Endothelial cell of umbilical vein (primary cell): ENCODE measurements around the gene MDGA2. TPM values are rescaled to one million over a fixed set of nuclear protein-coding genes. Genes with fewer than 3 reads are reported as not detected.

ENCODE experiments used
- BruUV-seq: library from RNA; stranded (reverse); fragments of 400-500 nt; replicated peaks from 2 replicates; lab custom pipeline; 2021; lab: Mats Ljungman, UMichigan
- CTCF ChIA-PET: fragments of 300-600, 350-600 bp; sonication (Branson Sonifier 250); formaldehyde crosslinking; loops from one replicate; lab custom pipeline; 2021; ENCODE audit warnings: antibody characterized with exemption, inconsistent platforms; lab: Charles Lee
- POLR2A ChIA-PET: fragments of 300-600, 350-600 bp; sonication (Branson Sonifier 250); formaldehyde crosslinking; loops from one replicate; lab custom pipeline; 2021; ENCODE audit warnings: antibody characterized with exemption, inconsistent platforms; lab: Charles Lee
- DNase-seq: peaks from one replicate; pipeline ENCODE4 v3.0.0-alpha.2; 2011; ENCODE audit warnings: low read depth, low spot score
- FAIRE-seq: peaks from 2 replicates; lab custom pipeline; 2011; peaks lifted over from hg19 to GRCh38; lab: Jason Lieb, UNC
- H2AFZ ChIP-seq: 2 replicates; pipeline ENCODE4 v1.6.0; 2012; ENCODE audit warnings: low read depth, low read length, control low read depth, inconsistent platforms
- H3K27ac ChIP-seq: 2 replicates; pipeline ENCODE4 v1.5.1; 2011; ENCODE audit warnings: low read depth, mild to moderate bottlenecking, control low read depth, low read length, moderate library complexity; ENCODE audit not compliant: insufficient read depth
- H3K27me3 ChIP-seq, 2 experiments: 2 replicates each; pipeline versions ENCODE4 v1.6.0 to v1.6.1; 2011; ENCODE audit warnings: low read length in 2 of 2, mixed read lengths in 1 of 2; ENCODE audit not compliant: control insufficient read depth in 2 of 2, insufficient read depth in 2 of 2
- H3K36me3 ChIP-seq, 2 experiments: 2 replicates in 1 of 2; 3 replicates in 1 of 2; pipeline ENCODE4 v1.5.1; 2011; ENCODE audit warnings: low read length in 2 of 2, mild to moderate bottlenecking in 1 of 2, moderate library complexity in 1 of 2; ENCODE audit not compliant: control insufficient read depth in 2 of 2, insufficient read depth in 2 of 2; ENCODE audit errors: extremely low read depth in 1 of 2
- H3K4me1 ChIP-seq: 3 replicates; pipeline ENCODE4 v1.5.1; 2011; ENCODE audit warnings: mild to moderate bottlenecking, low read length; ENCODE audit not compliant: control insufficient read depth, insufficient read depth; ENCODE audit errors: extremely low read depth
- H3K4me2 ChIP-seq: 2 replicates; pipeline ENCODE4 v1.6.1; 2011; ENCODE audit warnings: low read length, control low read depth, mixed read lengths; ENCODE audit not compliant: insufficient read depth
- H3K4me3 ChIP-seq, 3 experiments: fragments of 200-600 bp in 1 of 3; sonication (generic), shearing (Covaris generic) in 1 of 3; replicated peaks in 1 of 3; 2 replicates each; pipeline ENCODE4 v1.5.1; 2011 to 2016; ENCODE audit warnings: control low read depth in 3 of 3, low read length in 3 of 3, mild to moderate bottlenecking in 2 of 3, inconsistent platforms in 1 of 3, low read depth in 1 of 3, moderate library complexity in 1 of 3; ENCODE audit not compliant: insufficient read depth in 1 of 3
- H3K79me2 ChIP-seq: 2 replicates; pipeline ENCODE4 v1.6.0; 2012; ENCODE audit warnings: low read length, inconsistent platforms; ENCODE audit not compliant: control insufficient read depth, insufficient read depth
- H3K9ac ChIP-seq: replicated peaks from 2 replicates; pipeline ENCODE3; 2011; ENCODE audit warnings: low read length, control low read depth; ENCODE audit not compliant: insufficient read depth; ENCODE audit errors: extremely low read depth
- H3K9me1 ChIP-seq: replicated peaks from 3 replicates; pipeline ENCODE4 v1.6.0; 2011; ENCODE audit warnings: mild to moderate bottlenecking, low read length; ENCODE audit not compliant: control insufficient read depth, insufficient read depth; ENCODE audit errors: extremely low read depth
- H3K9me3 ChIP-seq: replicated peaks from 2 replicates; pipeline ENCODE4 v1.5.1; 2012; ENCODE audit warnings: low read length, inconsistent platforms; ENCODE audit not compliant: control insufficient read depth, insufficient read depth
- H4K20me1 ChIP-seq: replicated peaks from 2 replicates; pipeline ENCODE3; 2011; ENCODE audit warnings: mild to moderate bottlenecking, low read length; ENCODE audit not compliant: control insufficient read depth, insufficient read depth; ENCODE audit errors: extremely low read depth
- CTCF ChIP-seq, 2 donors: IDR thresholded peaks; 1 replicate in 1 of 2; 2 replicates in 1 of 2; pipeline ENCODE4 v1.5.1; 2011; ENCODE audit warnings: low read length in 2 of 2, mild to moderate bottlenecking in 2 of 2, moderate library complexity in 2 of 2, control low read depth in 1 of 2, inconsistent platforms in 1 of 2, low read depth in 1 of 2; ENCODE audit not compliant: insufficient read depth in 1 of 2; ENCODE audit errors: extremely low read depth in 1 of 2
- EZH2 ChIP-seq: IDR thresholded peaks from 2 replicates; pipeline ENCODE4 v1.6.1; 2012; ENCODE audit warnings: borderline replicate concordance, low read depth, mild to moderate bottlenecking, moderate library complexity, low read length, inconsistent platforms; ENCODE audit not compliant: severe bottlenecking
- FOS ChIP-seq: IDR thresholded peaks from 2 replicates; pipeline ENCODE4 v1.6.1; 2011; ENCODE audit warnings: mild to moderate bottlenecking, low read length, moderate library complexity, borderline replicate concordance; ENCODE audit not compliant: insufficient read depth
- GATA2 ChIP-seq: IDR thresholded peaks from 2 replicates; pipeline ENCODE4 v1.7.0; 2011; ENCODE audit warnings: low read depth, mild to moderate bottlenecking, moderate library complexity, mixed read lengths, low read length; ENCODE audit not compliant: insufficient read length, insufficient read depth
- JUN ChIP-seq: IDR thresholded peaks from 2 replicates; pipeline ENCODE4 v1.6.1; 2011; ENCODE audit warnings: borderline replicate concordance, low read depth; ENCODE audit not compliant: insufficient read length, insufficient read depth
- MAX ChIP-seq: IDR thresholded peaks from 2 replicates; pipeline ENCODE4 v1.6.1; 2011; ENCODE audit not compliant: insufficient read depth, insufficient read length
- MYC ChIP-seq: IDR thresholded peaks from one replicate; pipeline ENCODE4 v1.6.1; 2011; ENCODE audit warnings: mild to moderate bottlenecking, low read depth, low read length
- POLR2A ChIP-seq: IDR thresholded peaks from 2 replicates; pipeline ENCODE4 v1.6.1; 2012; ENCODE audit warnings: low read depth, mild to moderate bottlenecking, control low read depth, low read length
- POLR2AphosphoS5 ChIP-seq: IDR thresholded peaks from 2 replicates; pipeline ENCODE4 v1.6.1; 2012; ENCODE audit warnings: low read depth, mild to moderate bottlenecking, control low read depth, low read length, moderate library complexity; ENCODE audit not compliant: insufficient read depth
- dilution Hi-C: fragments of 300-500 bp; cut with MboI; formaldehyde crosslinking; loops from one replicate; pipeline ENCODE4 v1.15.0; 2019; ENCODE audit warnings: low sequenced_read_pairs; ENCODE audit not compliant: extremely low pct_ligation_motif_present
- intact Hi-C: fragments of 100-400 bp; cut with micrococcal nuclease; formaldehyde crosslinking; loops from one replicate; pipeline ENCODE4 v1.10.0; 2022
- polyA plus RNA-seq, 4 experiments: library from polyadenylated mRNA; depleted of rRNA in 3 of 4; stranded (reverse) in 3 of 4; unstranded in 1 of 4; fragments of >200 nt; gene quantifications; 2 replicates each; pipeline versions ENCODE4 v1.2.1 to v1.2.3, GENCODE V29; 2011 to 2012; ENCODE audit warnings: missing spikeins in 1 of 4
- total RNA-seq: library from RNA; stranded (reverse); gene quantifications from 2 replicates; pipeline ENCODE4 v1.2.3, GENCODE V29; 2021

The MDGA2 gene
- total and polyA plus RNA-seq, 2 donors (not counting 3 experiments of a cell fraction or from before 2014, with no cell fraction given) = not detected

GRCh38 chr14:47022721-47023120, 652.7 kb downstream of the MDGA2 start:
- Histone ChIP-seq H3K9me1 (no peaks in the 10 kb centered on the region), H3K4me2 (no peak overlapping the region), H3K27ac (no peak overlapping the region), H3K36me3 (no peaks in the 10 kb centered on the region), H3K4me3 (no peak overlapping the region), H3K4me1 (no peaks in the 10 kb centered on the region), H3K9ac (no peak overlapping the region), H3K27me3 (no peaks in the 10 kb centered on the region), H2AFZ (no peak overlapping the region), H3K79me2 (no peaks in the 10 kb centered on the region), H4K20me1 (no peaks in the 10 kb centered on the region), H3K9me3 (no peaks in the 10 kb centered on the region)
- no peak for TF ChIP-seq POLR2A
- TF ChIP-seq JUN = no peak
- no peak for TF ChIP-seq FOS
- no peak for TF ChIP-seq POLR2AphosphoS5
- TF ChIP-seq EZH2 = no peak
- no peak for TF ChIP-seq MYC
- no peak for TF ChIP-seq MAX
- no peak for TF ChIP-seq GATA2
- no peak for TF ChIP-seq CTCF (IDR thresholded peaks at IDR 0.05; ENCODE audit: extremely low read depth in 1 of 2, insufficient read depth in 1 of 2, low read depth in 1 of 2, low read length in 2 of 2)
- no peak for DNase-seq
- no TSS peak for BruUV-seq
- intact Hi-C loops = no loop called here
- ChIA-PET CTCF (no interaction called here), POLR2A (no interaction called here)
- FAIRE-seq = no peak
- dilution Hi-C loops = no loop called here
